HS-27A (cell line): ENCODE measurements around the gene BCL2L15.

Experiments
- DNase-seq: peaks from one replicate; pipeline ENCODE4 v3.0.0-alpha.2; 2012; ENCODE audit warnings: low read depth, missing footprints

Gene BCL2L15

GRCh38 chr1:113905435-113905861 lies 18.1 kb upstream of the BCL2L15 start:
- DNase-seq, result no peak

DNA sequence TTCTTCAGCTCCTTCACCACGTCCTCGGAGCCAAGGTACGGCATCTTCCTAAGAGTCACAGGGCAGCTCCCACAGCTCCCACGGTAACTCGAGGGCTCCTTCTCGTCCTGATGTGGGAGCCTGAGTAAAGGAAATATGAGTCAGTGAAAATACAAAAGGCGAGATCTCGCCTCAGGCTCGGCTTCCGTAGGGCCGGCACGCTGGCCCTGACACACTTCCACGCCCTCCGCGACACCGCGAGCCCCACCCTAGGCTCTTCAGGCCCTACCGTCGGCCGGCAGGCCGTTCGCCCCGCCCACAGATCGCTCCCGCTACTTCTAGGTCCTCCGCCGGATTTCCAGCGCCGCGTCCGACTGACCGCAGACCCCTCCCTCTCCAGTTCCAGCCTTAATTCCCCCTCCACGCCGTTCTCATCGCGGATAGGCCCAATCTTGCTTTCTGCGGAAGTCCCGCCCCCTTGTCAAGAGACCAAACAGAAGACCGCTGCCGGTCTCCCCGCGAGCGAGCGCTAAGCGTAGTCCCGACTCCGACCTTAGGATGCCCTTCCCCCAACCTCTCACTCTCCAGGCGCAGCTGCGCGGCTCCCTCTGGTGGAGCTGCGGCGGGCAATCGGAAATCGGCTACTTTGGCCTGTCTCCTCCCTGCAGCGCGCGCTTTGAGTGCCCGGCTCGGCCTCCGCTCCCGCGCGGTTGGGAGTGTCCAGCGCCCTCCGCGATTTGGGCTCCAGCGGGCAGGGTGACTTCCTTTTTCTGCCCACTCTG lies 17.5 kb upstream of the BCL2L15 start, which contains the start of the genes AP4B1 and DCLRE1B:
TSS of gene AP4B1 (minus strand) at position 126 of the 761 bp plus-strand sequence. CDS start at position 44, 82 bp downstream.
TSS of gene DCLRE1B (plus strand) at position 653 of the 761 bp plus-strand sequence. CDS start 261 bp downstream, outside the sequence.
- peak; percentile 100 for DNase-seq

DNA sequence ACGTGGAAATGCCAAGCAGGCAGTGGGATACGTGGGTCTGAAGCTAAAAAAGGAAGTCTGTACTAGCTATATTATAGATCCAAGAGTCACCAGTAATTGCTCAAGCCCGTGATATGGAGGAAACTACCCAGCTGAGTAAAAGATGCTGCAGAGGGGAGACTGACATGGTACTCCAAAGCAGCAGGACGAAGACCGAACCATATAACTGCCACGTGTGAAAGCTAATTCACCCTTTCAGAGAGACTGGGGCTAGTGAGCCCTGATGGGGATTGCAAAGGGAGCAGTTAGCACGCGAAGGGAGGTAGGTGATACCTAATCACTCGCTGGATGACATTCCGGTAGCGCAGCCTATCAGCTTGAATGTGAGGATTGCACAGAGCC lies 16.9 kb upstream of the BCL2L15 start:
- DNase-seq, result no peak

GRCh38 chr1:113903501-113904292 lies 16.3 kb upstream of the BCL2L15 start:
- DNase-seq, result peak; percentile 20

DNA sequence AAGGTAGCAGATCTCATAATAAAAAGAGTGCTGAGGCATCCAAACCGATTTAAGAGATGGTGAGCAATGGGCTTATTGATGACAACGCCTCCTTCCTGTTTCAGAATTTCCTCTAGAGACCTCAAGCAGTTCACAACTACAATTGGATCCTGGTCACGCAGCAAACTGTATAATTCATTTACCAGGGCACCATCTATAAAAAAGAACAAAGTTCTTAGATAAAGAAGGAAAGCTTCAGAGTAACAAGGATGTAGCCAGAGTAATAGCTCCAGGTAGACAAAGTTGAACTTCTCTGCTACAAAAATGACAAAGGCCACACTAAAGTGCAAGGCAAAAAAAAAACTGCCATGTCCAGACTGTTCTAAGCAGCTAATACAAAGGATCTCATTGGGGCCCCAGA lies 13.8 kb upstream of the BCL2L15 start:
- no peak for DNase-seq

DNA sequence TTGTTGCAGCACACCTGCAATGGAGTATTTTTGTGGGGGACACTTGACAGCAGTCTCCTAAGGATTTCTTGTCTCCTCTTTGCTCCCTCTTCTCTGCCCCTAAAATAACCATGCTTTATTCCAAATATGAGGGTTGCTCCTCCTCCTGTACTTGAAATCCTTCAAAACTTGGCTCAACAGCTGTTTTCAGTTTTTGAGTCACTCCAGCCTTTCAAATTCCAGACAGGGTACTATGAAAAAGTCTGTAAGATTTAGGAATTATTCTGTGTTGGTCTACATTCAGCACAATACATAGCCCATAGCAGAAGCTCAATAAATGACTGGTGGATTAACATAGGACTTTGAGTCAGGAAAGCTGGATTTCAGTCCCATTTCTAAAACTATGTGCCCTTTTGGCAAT lies 11.7 kb upstream of the BCL2L15 start:
- no peak for DNase-seq

GRCh38 chr1:113898241-113898814 lies 10.9 kb upstream of the BCL2L15 start:
- no peak for DNase-seq

DNA sequence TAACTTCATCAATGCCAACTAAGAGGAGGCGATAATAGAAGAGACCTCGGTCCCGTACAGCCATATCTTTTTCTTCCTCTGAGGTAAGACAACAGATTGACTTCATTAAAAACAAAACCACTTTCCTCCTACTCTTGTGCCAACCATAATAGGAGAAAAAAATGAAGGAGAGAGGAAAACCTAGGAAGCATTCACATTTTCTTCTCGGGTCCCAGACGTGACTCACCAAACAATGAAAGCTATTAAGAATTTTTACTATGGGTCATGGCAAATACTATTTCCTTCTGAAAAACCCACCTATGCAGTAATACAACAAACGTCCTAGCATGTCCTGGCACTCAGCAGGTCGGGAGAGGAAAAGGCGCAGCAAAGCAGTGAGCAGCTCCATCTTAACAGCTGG lies 8.6 kb upstream of the BCL2L15 start:
- no peak for DNase-seq

- DNase-seq, result no peak
Observed at GRCh38 chr1:113895098-113895497, 7.7 kb upstream of the BCL2L15 start.

GRCh38 chr1:113893267-113893666 lies 5.9 kb upstream of the BCL2L15 start:
- no peak for DNase-seq

DNA sequence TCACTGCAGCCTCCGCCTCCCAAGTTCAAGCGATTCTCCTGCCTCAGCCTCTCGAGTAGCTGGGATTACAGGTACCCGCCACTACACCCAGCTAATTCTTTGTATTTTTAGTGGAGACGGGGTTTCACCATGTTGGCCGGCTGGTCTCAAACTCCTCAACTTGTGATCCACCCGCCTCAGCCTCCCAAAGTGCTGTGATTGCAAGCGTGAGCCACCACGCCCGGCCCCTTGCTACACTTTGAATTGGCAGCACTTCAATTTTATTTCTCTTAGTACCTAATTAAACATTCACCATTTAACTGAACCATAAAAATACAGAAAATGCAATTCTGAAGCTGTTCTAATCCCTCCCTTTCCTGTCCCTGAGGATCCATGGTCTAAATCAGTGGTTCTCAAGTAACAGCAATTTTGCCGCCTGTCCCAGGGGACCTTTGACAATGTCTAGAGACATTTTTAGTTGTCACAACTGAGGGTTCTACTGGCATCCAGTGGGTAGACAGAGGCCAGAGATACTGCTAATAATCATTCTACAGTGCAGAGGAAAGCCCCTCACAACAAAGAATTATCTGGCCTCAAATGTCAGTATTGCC lies 4.3 kb upstream of the BCL2L15 start:
- DNase-seq, result no peak

- DNase-seq, result no peak
Observed at GRCh38 chr1:113890816-113891215, 3.4 kb upstream of the BCL2L15 start.

GRCh38 chr1:113886417-113887401 lies 672 bp downstream of the BCL2L15 start:
- DNase-seq, result no peak

DNA sequence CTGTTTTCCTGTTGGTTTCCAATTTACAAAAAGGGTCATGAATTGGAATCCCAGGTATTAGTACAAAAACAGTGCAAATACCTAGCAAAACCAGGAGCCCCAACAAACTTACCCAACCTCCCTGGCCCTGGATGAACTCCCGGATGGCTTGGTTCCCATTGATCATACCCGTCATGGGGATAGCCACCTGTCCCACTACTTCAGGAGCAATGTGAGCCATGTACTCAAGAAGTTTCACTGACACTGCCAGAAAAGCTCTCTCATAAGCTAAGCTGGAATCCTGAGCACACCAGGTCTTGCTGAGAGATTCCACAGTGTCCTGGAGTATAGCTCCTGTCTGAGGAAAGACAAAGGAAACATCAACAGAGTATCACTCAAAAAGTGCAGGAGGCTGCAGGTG lies 5.7 kb downstream of the BCL2L15 start:
- DNase-seq, result no peak

DNA sequence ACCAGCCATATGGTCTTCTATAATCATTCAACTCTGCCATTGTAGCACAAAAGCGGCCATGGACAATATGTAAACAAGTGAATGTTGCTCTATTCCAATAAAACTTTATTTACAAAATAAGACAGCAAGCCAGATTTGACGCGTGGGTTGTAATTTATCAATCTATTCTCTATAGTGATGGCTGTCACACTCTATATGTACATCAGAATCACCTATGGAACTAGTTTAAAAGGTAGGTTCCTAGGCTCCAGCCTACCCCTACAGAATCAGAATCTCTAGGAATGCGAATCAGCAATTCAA lies 7.7 kb downstream of the BCL2L15 start:
- no peak for DNase-seq

DNA sequence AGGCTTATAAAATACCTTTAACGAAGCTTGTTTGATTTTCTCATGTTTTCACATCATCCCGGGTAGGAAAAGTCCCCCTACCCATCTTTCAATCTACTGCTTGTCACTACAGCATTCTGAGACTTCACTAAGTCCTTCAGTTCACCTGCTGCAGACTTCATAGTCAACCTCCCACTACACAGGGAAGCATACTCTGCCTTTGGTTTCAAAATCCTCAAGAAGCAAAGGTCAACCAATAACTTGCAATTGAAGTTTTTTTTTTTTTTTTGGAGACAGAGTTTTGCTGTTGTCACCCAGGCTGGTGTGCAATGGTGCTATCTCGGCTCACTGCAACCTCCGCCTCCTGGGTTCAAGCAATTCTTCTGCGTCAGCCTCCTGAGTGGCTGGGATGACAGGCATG lies 11.2 kb downstream of the BCL2L15 start:
- no peak for DNase-seq

GRCh38 chr1:113875714-113876113 lies 11.7 kb downstream of the BCL2L15 start:
- DNase-seq, result no peak

GRCh38 chr1:113874012-113874879 lies 13.1 kb downstream of the BCL2L15 start:
- DNase-seq, result no peak

DNA sequence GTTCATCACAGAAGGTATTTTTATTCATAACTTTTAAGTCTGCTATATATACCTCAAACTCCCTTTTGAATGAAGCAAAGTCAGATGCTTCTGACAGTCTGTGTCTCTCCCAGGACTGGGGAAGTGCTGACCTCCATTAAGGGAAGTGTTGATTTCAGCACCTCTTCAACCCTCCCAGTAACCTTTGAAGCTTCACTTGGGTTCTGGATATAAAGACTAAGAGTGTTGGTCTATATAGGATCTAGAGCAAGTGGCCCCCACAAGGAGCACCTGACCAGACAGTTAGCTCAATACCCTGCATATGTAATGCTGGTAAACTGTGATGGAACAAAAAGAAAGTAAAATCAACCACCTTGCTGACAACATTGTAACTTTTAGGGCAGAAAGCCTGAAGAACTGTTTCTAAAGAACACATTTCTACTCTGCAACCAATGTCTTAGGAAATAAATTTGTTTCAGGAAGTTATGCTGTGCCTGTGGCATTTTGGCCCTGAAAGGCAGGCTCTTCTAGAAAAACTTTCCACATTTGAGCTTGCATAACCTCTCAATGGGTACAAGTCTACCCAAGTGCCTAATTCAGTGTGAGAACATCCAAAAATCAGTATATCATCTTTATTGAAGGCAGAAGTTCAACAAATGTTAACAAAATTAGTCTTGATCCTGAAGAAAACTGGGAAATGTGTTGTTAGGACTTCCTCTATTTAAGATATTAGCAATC lies 15.0 kb downstream of the BCL2L15 start:
- no peak for DNase-seq
